GM23338 (cell line): ENCODE data around the gene ATP4B.

Experiments
- EZH2phosphoT487 ChIP-seq: fragments of 200-600 bp; sonication (generic); IDR thresholded peaks from one replicate; pipeline ENCODE4 v1.8.1; 2018; ENCODE audit warnings: antibody characterized with exemption; ENCODE audit not compliant: unreplicated experiment
- POLR2AphosphoS5 ChIP-seq: IDR thresholded peaks from 2 replicates; pipeline ENCODE4 v1.6.1; 2016; ENCODE audit warnings: antibody characterized with exemption, low read depth

DNA sequence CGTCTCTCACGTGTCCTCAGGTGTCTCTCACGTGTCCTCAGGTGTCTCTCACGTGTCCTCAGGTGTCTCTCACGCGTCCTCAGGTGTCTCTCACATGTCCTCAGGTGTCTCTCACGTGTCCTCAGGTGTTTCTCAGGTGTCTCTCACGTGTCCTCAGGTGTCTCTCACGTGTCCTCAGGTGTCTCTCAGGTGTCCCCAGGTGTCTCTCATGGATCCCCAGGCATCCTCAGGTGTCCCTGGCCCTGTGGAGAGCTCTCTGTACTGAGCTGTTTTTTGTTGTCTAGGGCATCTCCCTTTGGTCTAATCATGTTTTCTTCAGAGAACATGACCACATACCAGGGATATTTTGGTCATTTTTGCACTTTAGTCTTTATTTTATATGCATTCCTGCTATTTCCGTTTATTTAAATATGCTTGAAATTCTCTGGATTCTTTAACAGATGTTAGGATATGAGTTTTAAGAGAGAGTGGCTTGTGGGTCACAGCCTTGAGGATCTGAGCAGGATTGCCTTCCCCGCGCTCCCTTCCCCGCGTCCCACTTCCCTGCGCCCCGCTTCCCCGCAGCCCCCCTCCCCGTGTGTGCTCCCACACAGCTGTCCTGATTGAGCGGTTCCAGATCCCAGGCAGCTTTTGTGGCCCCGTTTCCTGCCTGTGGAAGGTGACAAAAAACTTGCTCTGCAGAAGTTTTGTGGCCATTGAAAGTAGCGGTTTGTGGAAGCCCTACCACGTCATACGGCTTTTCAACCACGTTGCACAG, 31.9 kb downstream of the ATP4B start:
- no peak for TF ChIP-seq POLR2AphosphoS5
- TF ChIP-seq EZH2phosphoT487, result no peak
